Measurements from ENCODE around the gene LRIT3.
"Not testable (repeated sequence)": the region's sequence is repeated elsewhere in the genome, so short reads cannot be mapped to it uniquely, and the experiment has no call there.

Gene LRIT3

GRCh38 chr4:109859426-109860300, 11.8 kb downstream of the LRIT3 start:
- DNase-seq (ENCODE audit: low read depth) = not testable (repeated sequence)

GRCh38 chr4:109861271-109861670, 13.4 kb downstream of the LRIT3 start:
- no peak for DNase-seq (ENCODE audit: low read depth)

GRCh38 chr4:109861916-109862511, 14.1 kb downstream of the LRIT3 start:
- DNase-seq (ENCODE audit: low read depth) = no peak

GRCh38 chr4:109864134-109864533, 16.2 kb downstream of the LRIT3 start:
- DNase-seq (ENCODE audit: low read depth) = no peak

- no peak for DNase-seq (ENCODE audit: low read depth)
These were observed 22.2 kb downstream of the LRIT3 start for GRCh38 chr4:109870061-109870460.

DNA sequence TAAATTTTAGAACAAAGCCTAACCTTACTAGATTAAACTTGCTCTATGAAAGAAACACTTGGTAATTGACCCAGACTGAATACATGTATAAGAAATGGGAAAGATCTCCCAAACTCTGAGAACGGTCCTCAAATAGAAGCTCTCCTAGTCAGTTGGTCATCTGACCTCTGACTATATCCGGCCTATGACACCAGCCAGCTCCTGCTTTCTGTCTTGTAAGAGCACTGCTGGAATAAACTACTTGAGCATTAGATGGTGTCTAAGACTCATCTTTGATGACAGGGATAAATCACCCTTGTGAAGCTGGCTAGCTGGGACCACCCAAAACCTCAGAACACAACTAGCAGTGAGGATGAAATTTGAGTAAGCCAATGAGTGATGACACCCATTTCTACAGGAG, 24.2 kb downstream of the LRIT3 start:
- no peak for DNase-seq (ENCODE audit: low read depth)

- no peak for DNase-seq (ENCODE audit: low read depth)
These were observed 25.2 kb downstream of the LRIT3 start for GRCh38 chr4:109872950-109873656.

DNA sequence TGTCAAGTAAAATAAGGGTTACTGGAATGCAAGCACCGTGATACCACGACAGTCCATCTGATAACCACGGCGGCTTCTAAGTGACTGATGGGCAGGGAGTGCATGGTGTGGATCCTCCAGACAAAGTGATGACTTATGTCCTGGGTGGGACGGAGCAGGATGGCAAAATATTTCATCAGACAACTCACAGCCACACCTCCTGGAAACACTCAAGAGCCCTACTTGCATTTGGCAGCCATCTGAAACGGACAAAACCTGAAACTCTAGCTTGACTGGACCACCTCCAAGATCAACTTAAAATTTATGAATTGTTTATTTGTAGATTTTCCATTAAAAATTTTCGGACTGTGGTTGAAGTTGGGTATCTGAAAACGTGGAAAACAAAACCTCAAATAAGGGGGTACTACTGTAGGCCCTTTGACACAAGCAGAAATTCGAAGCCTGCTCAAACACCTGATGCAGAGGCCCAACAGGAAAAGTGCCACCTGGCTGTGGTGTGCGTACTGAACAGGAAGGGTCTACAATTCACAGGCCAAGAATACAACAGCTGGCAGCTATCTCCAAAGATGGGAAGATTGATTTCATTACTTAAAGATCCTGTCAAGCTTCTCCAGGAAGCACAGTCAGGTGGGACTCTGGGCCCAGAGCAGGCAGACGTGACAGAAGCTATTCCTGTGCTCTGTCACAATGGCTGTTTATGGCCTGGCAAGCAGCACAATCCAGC, 26.0 kb downstream of the LRIT3 start:
- peak; percentile 68 for DNase-seq (ENCODE audit: low read depth)

GRCh38 chr4:109875106-109875505, 27.2 kb downstream of the LRIT3 start:
- DNase-seq (ENCODE audit: low read depth) = no peak

DNA sequence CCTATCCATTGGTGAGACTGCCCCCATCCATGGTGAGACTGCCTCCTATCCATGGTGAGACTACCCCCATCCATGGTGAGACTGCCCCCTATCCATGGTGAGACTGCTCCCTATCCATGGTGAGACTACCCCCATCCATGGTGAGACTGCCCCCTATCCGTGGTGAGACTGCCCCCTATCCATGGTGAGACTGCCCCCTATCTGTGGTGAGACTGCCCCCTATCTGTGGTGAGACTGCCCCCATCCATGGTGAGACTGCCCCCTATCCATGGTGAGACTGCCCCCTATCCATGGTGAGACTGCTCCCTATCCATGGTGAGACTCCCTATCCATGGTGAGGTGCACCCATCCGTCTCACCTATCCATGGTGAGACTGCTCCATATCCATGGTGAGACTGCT, 27.6 kb downstream of the LRIT3 start:
- not testable (repeated sequence) for DNase-seq (ENCODE audit: low read depth)

GRCh38 chr4:109876634-109877265, 28.8 kb downstream of the LRIT3 start:
- DNase-seq (ENCODE audit: low read depth) = no peak

DNA sequence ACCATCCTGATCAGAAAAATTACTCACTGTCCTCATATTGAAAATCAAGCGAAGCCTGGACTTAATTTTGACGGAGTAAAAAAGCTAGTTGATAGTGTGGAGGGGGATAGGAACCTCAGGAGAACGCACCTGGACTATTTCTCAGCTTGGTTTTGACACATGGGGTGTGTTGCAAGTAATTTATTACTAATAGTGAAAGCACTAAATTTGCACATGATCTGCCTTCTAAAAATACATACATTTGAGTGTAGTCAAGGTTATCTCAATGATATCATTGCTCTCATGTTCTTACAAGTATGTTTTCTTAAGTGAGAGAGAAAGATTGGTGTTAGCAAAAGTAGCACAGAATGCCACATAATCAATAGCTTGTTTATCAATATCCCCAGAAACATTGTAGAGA, 29.5 kb downstream of the LRIT3 start:
- DNase-seq (ENCODE audit: low read depth) = no peak

GRCh38 chr4:109878355-109878754, 30.4 kb downstream of the LRIT3 start:
- DNase-seq (ENCODE audit: low read depth) = no peak

DNA sequence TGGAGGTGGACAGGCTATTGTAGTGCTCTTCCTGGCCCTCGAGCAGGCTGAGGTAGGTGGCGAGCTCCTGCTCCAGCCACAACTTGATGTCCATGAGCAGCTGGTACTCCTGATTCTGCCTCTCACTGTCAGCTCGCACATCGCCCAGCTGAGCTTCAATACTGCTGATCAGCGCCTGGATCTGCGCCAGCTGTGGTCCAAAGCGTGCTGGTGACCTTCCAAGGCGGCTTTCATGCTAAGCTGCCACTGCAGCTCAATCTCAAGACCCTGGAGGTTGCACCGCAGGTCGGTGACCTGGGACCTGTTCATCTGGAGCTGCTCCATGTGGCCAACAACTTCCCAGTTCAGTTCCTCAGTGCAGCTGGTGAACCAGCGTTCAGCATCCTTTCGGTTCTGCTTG, 31.2 kb downstream of the LRIT3 start:
- DNase-seq (ENCODE audit: low read depth) = no peak

DNA sequence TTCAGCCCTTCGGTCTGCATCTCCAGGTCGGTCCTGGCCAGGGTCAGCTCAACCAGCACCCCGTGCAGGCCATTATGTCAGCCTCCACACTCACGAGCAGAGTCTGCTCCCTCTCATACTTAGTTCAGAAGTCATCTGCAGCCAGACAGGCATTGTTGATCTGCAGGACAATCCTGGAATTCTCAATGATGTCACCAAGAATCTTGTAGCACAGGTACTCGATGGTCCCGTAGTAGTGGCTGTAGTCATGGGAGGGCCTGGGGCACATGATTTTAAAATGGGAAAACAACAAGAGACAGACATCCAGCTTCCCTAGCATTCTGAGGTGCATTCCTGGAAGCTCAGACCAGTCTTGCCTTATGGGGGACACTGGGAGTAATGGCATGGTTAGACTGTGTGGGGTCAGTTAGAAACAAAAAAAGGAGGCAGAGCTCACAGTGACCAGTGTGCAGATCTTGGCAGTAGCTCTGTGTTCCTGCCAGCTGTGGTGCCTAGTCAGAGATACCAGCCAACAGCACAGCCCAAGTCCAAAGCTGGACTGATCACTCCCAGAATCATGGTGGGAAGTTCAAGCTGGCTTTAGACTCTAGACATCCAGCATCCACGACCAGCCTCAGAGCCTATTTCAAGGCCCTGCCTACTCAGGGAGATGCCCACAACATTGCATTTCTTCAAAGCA, 31.9 kb downstream of the LRIT3 start:
- no peak for DNase-seq (ENCODE audit: low read depth)

DNA sequence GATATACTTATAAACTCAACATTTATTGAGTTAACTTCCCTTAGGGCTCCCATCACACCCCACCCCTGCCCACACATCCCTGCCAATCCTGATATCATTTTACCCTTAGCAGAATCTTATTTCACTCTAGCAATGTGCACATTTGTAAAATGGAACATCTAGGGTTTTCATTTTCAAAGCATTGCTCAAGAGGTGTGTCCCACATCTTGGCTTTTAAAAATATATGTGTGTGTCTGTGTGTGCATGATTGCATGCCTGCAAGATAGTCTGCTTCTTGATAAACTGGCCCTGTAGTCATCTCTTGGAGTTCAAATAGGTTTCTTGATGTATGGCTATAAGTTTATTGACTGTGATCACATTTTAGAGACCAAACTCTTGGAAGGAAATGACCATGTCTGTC, 38.4 kb downstream of the LRIT3 start:
- no peak for DNase-seq (ENCODE audit: low read depth)

DNA sequence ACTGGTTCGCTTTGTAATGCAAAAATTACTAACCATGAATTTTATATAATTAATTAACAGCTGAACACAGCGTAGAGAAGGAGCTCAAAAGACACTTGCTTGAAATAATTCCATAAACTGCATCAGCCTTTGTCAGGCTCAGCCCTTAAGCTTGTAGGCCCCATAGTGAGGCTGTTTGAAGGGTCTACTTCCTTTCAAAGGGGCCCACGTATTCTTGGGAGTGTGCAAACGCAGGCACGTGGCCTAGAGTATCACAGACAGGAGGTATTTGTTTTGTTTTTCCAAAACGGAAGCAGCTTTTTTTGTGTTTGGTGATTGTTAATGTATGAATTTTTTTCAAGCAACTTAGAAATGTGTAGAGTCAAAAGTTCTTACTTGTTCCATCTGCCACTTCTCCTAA, 39.2 kb downstream of the LRIT3 start:
- DNase-seq (ENCODE audit: low read depth) = no peak

DNA sequence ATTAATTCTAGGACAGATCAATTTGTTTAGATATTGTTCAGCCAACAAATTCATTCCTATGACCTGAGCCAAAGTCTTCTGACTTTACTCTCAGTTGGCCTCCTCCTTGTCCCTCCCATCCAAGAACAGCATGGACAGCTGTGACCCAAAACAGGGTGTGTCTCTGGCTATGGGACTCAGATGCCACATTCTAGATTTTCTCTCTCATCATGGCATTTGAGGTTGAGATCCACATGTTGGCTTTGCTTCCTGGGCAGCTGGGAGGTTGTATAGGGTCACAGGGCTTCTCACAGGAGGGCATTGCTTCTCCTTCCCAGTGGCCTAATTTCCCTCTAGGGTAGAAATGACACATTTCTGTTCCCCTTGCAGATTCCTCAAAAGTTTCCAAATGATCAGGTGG, 42.2 kb downstream of the LRIT3 start:
- no peak for DNase-seq (ENCODE audit: low read depth)

DNA sequence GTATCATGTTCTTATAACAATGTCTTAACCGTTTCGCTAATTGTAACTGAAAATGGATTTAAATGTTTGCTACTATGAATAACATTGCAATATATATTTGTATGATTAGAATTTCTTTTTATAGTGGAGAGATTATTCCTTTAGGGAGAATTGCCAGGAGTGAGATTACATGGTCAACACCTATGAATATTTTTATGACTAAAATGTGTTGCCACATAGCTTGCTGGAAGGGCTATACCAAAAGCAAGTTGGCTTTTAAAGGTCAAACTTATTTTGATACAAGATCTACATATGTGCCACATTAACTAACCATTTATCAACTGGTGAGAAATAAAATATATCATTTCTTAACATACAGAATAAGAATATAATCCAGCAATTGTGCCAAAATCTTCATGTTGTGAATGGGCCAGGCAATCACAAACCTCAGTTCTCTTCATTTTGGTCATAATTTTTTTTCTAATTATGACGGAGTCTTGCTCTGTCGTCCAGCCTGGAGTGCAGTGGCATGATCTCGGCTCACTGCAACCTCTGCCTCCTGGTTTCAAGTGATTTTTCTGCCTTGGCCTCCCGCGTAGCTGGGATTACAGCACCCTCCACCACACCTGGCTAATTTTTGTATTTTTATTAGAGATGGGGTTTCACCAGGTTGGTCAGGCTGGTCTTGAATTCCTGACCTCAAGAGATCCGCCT, 54.8 kb downstream of the LRIT3 start:
- DNase-seq (ENCODE audit: low read depth) = no peak

DNA sequence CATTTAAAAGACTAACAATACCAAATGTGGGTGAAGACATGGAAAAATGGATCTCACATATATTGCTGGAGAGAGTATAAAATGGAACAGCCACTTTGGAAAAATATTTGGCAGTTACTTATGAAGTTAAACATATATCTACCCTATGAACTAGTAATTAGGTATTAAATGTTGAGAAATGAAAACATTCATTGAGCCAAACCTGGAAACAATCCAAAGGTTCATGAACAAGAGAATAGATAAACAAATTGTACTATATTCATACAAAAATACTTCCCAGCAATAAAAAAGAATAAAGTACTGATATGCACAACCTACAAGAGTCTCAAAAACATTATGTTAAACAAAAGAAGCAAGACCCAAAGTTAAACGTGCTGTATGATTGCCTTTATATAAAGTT, 60.8 kb downstream of the LRIT3 start:
- DNase-seq (ENCODE audit: low read depth) = no peak

DNA sequence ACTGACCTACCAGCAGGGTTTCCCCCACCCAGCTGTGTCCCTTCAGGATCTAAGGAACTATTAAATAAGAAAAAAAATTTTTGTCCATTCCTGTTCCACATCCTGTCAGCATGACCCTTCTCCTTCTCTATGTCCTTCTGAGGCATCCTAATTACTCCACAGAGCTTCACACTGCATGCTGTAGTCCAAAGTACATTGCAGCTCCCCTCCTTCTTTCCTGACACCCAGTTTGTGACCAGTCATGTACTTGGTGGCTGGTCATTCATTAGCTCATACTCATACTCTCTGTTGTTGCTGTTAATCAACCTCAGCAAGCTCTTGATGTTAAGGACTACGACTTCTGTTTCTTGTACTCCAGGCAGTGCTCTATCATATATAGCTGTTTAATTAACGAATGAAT, 62.3 kb downstream of the LRIT3 start:
- no peak for DNase-seq (ENCODE audit: low read depth)
